Choroid plexus epithelial cell (primary cell): ENCODE results near the gene ITGA5.

Source experiments
- DNase-seq: peaks from one replicate; pipeline ENCODE4 v3.0.0-alpha.2; 2010; ENCODE audit warnings: low read depth
- H3K4me3 ChIP-seq: 2 replicates; pipeline ENCODE4 v1.5.1; 2011; ENCODE audit warnings: low read depth, mild to moderate bottlenecking, control low read depth, low read length, moderate library complexity
- TF ChIP-seq, protein P1 (sequence below): conservative IDR thresholded peaks from 2 replicates; pipeline ENCODE4 v1.5.1; 2011; ENCODE audit warnings: low read depth, mild to moderate bottlenecking, control low read depth, inconsistent platforms, low read length, moderate library complexity

The ITGA5 gene

DNA sequence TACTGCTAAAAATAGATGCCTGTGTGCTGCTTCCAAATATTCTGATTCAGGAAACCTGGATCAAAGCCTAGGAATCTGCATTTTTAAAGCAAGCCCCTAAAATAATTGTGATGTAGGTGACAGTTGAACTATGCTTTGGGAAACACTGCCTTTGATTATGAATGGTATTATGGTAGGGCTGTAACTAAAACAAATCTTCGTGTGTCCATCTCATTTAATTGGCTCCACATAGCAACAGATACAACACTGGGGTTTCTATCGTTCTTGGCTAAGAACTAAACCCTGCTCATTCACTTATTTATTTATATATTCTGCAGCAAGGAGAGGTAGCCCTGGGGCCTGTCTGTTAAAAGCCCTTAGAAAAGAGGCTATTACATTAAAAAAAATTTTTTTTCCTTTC is 23.0 kb upstream of the ITGA5 start:
- DNase-seq = no peak
- TF ChIP-seq, protein P1, sequence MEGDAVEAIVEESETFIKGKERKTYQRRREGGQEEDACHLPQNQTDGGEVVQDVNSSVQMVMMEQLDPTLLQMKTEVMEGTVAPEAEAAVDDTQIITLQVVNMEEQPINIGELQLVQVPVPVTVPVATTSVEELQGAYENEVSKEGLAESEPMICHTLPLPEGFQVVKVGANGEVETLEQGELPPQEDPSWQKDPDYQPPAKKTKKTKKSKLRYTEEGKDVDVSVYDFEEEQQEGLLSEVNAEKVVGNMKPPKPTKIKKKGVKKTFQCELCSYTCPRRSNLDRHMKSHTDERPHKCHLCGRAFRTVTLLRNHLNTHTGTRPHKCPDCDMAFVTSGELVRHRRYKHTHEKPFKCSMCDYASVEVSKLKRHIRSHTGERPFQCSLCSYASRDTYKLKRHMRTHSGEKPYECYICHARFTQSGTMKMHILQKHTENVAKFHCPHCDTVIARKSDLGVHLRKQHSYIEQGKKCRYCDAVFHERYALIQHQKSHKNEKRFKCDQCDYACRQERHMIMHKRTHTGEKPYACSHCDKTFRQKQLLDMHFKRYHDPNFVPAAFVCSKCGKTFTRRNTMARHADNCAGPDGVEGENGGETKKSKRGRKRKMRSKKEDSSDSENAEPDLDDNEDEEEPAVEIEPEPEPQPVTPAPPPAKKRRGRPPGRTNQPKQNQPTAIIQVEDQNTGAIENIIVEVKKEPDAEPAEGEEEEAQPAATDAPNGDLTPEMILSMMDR = no peak
- H3K4me3 ChIP-seq = no peak overlapping the region

DNA sequence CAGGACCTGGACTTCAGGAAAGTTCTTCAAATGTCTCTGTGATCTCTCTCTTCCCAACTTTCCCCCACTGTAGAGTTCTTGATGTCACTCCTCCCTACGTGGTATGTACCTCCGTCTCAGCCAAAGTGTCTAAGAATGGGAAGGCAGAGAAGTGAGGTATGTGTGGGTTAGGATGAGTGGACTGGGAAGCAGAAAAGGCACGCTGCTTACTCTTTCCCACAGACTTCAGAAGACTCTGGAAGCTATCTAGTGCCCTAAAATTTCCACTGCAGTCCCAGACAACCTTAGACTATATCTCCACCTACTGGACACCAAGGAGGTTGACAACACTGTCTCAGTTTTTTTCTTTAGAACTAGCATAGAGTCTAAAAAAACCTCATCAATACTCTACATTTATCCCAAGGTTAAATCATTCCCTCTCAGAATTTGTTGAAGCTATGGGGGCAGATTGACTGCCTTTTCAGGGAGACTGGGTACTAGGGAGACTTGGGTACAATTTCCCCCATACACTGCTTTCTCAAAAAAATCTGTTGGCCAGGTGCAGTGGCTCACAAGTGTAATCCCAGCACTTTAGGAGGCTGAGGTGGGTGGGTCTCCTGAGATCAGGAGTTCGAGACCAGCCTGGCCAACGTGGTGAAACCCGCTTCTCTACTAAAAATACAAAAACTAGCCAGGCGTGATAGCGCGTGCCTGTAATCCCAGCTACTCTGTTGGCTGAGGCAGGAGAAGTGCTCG is 20.6 kb upstream of the ITGA5 start:
- TF ChIP-seq, protein P1 = peak; percentile 81
- no peak overlapping the region for H3K4me3 ChIP-seq
- peak; percentile 86 for DNase-seq

DNA sequence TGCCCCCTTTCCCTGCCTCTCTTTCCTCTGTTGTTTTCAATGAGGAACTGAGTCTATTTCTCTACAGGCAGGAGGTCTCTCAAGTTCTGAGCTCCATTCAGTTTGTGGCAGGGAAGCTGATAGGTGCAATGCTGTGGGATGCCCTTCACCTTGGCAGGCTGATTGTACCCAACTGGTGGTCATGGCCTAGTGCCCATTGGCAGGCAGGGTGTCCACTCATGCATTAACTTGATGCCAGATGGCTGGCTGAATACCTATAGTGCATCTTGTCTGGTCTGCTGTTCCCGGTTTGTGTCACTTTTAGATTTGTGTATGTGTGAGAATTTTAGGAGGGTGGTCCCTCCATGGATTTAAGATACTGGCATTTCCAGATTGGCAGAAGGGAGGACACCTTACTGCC is 20.0 kb upstream of the ITGA5 start:
- H3K4me3 ChIP-seq = no peak overlapping the region
- TF ChIP-seq, protein P1 = no peak
- no peak for DNase-seq

DNA sequence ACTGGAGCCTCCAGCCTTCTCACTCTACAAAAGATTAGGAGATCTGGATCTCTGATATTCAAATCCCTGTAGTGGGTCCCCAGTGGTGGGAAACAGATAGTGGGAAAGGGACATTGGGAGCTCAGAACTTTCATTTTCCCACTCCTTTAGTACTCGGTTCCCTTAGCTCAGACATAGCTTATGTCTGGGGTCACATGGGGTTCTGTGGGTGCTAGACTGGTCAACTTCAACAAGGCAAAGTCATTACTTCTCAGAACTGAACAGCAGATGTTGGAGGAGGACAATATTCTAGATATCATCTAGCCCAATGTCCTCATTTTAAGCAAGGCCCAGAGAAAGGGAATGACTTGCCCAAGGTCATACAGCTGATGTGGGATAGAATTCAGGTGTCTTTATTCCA is 19.5 kb upstream of the ITGA5 start:
- H3K4me3 ChIP-seq = no peak overlapping the region
- DNase-seq = no peak
- TF ChIP-seq, protein P1 = no peak

DNA sequence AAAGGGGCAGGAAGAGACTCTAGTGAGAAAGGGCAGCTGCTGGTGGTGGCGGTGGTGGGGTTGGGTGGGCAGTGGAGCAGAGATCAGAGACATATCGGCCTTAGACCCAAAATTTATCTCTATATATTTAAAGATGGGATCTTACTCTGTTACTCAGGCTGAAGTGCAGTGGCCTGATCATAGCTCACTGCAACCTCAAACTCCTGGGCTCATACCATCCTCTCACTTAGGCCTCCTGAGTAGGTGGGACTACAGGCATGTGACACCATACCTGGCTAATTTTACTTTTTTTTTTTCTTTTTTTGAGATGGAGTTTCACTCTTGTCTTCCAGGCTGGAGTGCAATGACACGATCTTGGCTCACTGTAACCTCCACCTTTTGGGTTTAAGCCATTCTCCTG is 18.6 kb upstream of the ITGA5 start:
- no peak overlapping the region for H3K4me3 ChIP-seq
- DNase-seq = no peak
- TF ChIP-seq, protein P1 = no peak

DNA sequence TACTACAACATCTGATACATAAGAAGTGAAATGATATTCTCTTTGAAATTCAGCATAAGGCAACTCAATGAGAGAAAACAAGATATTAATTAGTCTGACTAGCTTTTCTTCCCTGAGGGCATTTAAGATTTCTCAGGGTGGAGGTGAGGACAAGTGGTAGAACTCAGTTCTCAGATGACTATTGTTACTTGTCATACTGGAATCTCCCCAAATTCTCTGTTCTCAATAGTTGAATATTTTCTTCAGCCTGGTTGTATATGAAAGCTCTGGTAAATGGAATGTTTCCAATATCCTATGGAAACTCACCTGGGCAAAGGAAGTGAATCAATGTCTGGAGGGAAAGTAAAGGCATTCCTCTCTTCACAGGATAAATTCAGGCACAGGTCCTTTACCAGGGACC is 18.2 kb upstream of the ITGA5 start:
- DNase-seq = no peak
- no peak overlapping the region for H3K4me3 ChIP-seq
- TF ChIP-seq, protein P1 = no peak

DNA sequence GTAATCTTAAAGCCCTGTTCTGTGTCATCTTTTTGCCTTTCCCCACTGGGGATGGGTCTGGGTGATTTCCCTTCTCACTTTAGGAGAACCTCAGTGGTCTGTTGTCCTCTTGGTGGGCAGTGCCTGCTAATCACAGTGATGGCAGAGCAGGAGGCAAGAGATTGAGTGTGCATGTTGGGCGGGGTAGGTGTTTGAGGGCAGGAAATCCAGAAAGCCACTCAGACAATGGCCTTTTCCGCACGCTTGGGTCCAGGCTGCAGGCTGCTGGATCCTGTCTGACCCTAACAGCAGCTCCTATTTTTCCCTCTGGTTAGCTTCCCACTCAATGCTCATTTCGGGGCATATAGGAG is 13.7 kb upstream of the ITGA5 start:
- TF ChIP-seq, protein P1 = no peak
- no peak for DNase-seq
- no peak overlapping the region for H3K4me3 ChIP-seq
